ENCODE measurements around the gene CCNYL1.
"Not testable (repeated sequence)": the region's sequence is repeated elsewhere in the genome, so short reads cannot be mapped to it uniquely, and the experiment has no call there.

CCNYL1 gene

DNA sequence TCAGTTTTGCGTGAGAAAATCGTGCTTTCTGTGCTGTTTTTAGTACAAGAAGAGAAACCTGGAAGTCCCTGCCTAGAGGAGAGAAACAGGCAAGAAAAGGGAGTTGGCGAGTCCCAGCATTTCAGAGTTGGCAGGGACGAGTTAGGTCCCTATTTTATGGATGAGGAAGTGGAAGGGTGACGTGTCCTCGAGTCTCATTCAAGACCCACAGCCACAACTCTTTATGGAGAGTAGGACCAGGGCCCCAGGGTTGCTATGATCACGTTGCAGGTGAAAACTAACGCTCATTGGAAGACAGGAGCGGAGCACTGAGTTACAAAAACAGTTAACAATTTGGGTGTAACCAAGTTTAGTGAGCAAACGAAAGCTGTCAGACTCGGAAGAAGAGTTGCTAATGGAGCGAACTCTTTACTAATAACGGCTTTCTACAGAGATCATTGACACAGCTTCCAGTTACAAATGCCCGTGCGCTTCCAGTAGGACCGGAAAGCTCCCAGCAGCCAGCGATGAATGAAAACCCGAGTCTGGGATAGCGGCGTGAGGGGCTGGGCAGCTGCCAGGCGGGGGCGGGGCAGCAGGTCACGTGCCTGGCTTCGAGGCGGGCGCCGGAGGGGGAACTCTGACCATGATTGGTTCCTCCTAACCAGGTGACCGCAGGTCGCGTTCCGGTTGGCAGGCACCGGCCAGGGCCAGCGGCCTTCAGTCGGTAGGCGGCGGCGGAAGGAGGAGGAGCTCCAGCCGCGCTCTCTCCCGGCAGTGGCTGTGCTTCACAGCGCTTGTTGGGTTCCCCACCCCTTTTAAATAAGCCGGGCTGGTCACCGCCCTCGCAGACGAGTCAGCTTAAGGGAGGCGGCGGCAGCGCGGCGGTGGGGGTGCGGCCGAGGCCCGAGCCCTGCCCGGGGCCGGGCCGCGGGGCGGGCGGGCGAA, at the start of gene CCNYL1:
Gene CCNYL1, plus strand, starts transcription at position 827 of the 927 bp plus-strand sequence. CDS start 257 bp downstream, outside the sequence.
- peak; percentile 97 for DNase-seq

DNA sequence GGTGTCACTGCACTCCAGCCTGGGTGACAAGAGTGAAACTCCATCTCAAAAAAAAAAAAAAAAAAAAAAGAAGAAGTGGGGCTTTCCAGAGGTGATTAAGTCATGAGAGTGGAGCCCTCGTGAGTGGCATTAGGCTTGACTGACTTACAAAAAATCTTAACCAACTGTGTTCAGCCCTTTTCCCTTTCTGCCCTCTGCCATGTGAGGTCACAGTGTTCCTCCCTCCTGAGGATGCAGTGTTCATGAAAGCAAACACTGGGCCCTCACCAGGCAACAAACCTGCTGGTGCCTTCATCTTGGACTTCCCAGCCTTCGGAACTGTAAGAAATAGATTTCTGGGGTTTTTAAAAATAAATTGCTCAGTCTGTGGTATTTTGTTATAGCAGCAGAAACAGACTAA, 49.2 kb upstream of the CCNYL1 start:
- no peak for DNase-seq

DNA sequence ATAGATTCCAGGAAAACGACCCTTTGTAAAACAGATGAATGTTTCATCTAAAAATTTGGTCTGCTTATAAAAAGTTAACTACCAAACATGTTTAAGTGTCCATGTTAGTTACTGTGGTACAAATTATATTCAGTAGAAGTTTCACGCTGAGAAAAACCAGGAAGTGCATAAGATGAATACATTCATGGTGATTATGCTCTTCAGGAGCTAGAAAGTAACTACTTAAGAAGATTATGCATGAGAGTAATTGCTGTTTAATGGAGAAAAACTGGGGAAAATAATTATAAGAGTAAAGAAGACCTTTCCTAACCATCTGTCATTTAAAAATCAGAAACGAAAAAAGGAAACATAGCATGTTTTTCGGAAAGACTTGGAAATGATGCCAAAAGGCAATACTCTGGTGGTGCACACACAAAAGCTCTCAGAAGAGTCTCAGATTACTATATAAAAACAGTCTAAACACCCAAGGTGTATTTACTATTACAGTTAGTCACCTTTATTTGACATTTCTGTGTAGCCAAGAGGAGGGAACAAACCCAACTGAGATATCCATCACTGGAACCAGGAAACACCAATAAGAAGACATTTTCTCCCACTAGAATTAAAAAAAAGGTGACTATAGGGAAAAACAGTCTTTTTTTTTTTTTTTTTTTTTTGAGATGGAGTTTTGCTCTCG, 47.4 kb upstream of the CCNYL1 start:
- DNase-seq: no peak

DNA sequence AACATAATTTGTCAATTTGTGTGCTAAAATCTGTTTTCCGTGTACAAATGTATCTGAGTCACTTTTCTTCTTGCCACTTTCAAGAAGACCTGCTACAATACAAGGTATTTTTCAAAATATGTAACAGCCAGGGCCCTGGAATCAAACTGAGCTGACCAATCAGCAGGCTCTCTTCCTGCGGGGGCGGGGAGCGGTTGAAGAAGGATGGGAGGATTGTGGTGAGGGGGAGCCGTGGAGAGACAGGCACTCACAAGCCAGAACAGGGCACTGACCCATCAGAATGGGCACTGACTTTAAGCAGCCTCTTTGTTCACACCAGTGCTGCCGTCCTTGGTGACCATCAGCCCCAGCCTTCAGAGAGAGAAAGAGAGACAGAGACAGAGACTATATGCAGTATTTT, 40.6 kb upstream of the CCNYL1 start:
- no peak for DNase-seq

DNA sequence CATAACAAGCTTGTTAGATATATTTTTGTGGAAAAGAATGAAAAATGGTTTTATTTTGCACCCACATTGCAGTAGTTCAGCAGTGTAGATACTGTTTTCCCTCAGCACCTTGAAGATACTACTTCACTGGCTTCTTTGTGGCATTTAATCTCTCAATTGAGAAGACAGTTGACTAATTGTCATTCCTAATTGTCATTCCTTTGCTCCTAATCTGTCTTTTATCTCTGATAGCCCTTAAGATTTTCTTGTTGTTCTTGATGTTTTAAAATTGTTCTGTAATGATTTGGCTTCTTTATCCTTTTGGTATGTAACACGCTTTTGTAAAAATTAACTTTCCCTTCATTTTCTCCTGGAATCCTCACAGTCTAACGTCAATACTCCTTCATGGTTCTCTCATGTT, 38.0 kb upstream of the CCNYL1 start:
- DNase-seq: no peak

DNA sequence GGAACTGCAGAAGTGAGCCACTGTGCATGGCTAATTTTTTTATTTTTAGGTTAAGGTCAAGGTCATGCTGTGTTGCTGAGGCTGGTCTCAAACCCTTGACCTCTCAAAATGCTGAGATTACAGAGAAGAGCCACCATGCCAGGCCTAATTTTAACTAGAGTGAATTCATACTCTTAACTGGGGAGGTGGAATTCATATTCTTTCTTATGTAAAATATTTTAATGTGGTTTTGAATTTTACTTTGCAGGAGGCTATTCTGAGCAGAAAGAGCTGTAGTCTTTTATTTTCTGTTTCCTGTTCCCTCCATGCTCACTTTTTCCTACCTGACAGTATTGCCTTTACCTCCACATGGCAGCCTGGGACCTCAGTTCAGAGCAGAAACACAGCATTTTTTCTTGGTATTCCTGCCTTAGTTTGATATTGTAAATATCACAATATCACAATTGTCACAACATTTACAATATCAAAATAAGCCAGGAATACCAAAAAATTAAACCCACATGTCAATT, 37.1 kb upstream of the CCNYL1 start:
- DNase-seq: no peak

DNA sequence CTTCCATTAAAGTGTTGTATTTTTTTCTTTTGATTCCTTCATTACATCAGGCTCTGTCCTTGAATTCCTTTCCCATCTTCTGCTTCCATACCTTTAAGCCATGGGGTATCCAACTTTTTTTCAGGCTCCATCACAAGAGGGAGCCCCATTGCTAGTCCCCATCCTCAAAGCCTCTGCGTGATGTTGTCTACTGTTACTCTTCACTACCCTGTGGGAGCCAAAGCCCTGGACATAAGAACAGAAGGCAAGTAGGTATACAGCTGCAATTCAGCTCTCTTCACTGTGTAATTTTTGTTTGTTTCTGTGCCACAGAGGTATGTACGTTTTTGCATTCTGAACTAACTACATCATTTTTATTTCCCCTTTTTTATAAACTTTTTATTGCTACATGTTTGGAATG, 36.6 kb upstream of the CCNYL1 start:
- DNase-seq: no peak

DNA sequence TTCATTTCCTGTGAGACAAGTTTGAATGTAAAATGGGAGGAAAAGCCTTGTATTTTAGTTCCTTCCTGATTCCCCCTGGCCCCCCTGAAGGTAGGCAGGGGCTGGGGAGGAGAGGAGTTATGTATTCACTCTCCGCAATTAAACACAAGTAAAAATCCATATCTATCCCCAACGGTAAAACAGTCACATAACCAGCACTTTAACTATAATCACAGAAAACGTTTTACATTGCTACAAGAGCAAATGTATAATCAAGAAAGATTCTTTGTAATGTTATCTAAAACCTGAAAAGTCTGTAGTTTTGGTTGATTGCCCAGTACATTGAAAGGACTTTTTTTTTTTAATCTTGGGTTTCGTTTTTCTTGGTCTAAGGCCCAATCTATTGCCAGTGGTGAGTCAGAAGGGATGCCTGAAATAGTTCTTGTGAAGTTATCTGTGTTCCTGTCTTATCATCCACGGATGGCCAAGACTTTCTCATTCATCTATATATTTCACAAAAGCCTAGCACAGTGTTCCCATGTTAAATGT, 34.5 kb upstream of the CCNYL1 start:
- DNase-seq: no peak

DNA sequence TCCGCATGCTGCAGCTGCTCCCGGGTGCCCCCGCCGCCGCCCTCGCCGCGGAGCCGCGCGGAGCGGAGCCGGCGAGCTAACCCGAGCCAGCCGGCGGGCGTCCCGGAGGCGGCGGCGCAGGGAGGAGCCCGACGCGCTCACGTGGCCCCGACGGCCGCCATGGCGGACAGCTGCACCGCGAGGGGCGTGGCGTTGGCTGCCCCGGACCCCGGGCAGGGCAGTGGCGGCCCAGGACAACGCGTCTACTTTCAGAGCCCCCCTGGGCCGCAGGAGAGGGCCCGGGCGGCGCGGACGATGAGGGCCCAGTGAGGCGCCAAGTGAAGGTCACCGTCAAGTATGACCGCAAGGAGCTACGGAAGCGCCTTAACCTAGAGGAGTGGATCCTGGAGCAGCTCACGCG, 30.0 kb upstream of the CCNYL1 start:
- no peak for DNase-seq

DNA sequence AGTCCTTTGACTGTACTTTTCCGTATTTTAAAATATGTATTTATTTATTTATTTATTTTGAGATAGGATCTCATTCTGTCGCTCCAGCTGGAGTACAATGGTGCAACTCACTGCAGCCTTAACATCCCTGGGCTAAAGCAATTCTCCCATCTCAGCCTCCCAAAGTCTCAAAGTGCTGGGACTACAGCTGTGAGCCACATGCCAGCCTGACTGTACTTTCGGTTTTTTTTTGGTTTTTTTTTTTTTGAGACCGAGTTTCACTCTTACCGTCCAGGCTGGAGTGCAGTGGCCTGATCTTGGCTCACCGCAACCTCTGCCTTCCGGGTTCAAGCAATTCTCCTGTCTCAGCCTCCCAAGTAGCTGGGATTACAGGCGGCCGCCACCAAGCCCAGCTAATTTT, 28.9 kb upstream of the CCNYL1 start:
- DNase-seq: no peak

DNA sequence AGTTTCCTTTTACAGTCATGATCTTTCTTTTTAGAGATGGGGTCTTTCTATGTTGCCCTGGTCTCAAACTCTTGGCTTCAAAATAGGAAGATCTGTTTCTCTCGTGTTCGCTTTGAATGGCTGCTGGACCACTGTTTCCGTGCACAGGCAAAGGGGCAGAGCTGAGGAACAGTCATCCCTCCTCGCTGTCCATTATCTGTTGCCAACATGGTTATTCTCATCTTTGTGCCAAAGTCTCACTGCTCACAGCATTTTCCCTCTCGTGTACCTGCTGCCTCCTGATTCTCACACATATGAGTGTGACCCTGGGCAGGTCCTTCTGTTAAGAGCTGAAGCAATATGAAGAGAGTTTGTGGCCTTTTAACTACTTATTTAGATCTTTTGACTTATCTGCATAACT, 28.0 kb upstream of the CCNYL1 start:
- no peak for DNase-seq

DNA sequence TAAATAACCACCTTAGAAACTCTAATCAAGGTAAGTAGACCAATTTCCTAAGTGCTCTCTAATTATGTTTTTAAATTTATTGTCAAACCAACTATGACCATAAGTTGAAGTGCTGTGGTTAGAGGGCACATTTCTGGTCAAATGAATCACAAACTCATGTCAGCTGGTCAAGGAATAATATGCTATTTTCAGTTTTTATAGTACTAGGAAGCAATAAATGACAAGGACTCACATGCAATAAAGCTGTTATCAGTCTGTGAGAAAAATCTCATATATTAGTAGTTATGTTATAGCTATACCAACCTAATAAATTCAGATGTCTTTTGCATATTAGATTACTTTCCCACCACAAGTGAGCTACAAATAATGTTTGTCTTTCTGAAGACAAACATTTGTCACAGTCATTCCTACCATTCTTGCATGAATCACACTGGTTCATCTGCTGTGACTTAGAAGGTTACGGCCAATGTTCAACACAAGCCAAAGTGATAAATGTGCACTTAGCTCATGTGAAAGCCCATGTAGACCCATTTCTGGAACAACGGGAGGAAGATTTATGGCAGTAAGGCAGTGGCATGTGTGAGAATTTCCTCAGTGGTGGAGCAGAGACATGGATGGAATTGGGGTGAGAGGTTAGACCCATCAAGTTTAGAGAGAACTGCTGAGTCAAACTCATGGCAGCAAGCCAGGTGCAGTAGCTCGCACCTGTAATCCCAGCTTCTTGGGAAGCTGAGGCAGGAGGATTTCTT, 27.4 kb upstream of the CCNYL1 start:
- no peak for DNase-seq

DNA sequence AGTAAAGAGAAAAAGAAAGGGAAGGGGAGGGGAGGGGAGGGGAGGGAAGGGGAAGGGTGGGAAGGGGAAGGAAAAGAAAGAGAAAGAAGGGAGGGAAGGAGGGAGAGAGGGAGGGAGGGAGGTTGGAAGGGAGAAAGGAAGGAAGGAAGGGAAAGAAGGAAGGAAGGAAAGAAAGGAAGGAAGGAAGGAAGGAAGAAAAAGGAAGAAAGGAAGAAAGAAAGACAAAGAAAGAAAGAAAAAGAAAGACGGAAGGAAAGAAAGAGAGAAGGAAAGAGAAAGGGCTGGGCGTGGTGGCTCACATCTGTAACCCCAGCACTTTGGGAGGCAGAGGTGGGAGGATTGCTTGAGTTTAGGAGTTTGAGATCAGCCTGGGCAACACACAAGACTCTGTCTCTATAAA, 24.6 kb upstream of the CCNYL1 start:
- no peak for DNase-seq

DNA sequence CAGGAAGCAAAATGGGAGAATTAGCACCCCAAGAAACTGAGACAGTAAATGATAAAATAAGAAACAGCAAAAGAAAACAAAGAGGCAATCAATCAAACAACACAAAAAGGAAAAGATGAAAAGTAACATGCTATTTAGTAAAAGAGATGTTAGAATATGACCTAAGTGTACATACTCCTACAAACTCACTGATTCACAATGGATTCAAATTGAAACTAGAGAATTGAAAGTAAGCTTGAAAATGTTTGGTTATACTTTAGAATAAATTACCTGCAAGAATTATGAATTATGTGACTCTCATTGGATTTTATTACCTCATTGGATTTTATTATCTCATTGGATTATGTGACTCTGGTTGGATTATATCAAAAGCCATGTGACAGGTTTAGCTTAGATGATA, 22.8 kb upstream of the CCNYL1 start:
- no peak for DNase-seq

DNA sequence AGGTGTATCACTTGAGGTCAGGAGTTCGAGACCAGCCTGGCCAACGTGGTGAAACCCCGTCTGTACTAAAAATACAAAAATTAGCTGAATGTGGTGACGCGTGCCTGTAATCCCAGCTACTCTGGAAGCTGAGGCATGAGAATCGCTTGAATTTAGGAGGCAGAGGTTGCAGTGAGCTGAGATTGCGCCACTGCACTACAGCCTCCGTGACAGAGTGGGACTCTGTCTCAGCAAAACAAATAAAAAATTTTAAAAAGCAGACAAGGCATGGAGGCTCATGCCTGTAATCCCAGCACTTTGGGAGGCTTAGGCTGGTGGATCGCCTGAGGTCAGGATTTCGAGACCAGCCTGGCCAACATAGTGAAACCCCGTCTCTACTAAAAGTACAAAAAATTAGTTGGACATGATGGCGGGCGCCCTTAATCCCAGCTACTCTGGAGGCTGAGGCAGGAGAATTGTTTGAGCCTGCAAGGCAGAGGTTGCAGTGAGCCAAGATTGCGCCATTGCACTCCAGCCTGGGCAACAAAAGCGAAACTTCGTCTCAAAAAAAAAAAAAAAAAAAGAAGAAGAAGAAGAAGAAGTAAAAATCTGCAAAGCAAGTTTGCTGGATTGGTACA, 20.5 kb upstream of the CCNYL1 start:
- not testable (repeated sequence) for DNase-seq

DNA sequence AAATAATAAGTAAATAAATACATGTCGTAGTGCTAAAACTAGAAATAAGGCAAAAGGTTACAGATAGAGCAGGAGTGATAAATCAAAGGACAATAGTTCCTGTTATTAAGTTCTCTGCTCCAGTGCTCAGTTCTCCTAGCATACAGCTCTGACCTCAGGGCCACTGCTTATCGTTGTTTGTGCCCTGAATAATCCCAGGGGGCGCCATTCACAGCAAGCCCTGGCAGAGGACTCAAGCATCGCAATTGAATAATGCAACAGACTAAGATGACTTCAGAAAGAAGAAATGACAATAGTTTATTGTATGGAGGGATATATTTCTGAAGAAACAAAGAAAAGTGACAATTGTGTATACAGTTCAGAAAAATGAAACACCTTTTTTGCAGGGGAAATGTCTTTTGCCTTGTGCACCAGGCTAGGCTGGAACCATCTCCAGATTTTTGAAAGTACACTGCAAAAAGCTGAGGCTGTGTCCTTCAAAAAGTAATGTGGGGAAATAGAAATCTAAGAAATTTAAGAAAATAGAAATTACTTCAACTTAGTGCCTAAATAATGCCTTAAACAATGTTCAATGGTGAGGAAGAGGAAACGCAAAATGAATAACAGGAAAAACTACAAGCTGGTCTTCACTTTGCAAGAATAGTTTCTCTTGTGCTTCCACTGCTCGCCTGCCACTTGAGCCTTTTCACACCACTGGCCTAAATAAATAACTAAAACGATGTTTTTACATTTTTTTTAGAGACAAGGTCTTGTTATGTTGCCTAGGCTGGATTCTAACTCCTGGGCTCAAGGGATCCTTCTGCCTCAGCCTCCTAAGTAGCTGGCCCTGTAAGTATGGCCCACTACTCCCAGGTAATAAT, 19.0 kb upstream of the CCNYL1 start:
- peak; percentile 22 for DNase-seq

DNA sequence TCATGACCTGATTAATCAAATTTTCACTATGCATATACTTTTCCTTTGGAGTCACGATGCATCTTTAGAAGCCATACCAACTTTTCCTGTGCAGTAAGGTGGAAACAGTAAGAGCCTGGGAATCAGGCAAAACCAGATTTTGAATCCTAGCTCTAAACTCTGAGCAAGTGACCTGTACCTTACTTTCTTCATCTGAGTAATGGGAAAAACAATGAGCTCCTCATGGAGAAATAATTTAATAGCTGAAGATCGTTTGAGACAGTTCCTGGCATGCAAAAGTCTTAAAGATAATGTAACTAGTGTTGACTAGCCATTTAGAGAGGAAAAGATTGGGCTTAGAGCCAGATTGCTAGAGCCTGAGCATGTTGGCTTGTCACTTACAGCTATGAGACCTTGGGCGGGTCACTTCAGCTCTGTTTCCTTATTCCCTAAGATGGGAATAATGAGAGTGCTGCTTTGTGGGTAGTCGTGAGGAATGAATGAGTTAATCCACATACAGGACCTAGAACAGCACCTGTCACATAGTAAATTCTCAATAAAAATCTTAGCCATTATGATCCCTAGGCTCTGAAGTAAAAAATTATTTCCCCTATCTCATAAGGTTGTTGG, 17.7 kb upstream of the CCNYL1 start:
- no peak for DNase-seq

DNA sequence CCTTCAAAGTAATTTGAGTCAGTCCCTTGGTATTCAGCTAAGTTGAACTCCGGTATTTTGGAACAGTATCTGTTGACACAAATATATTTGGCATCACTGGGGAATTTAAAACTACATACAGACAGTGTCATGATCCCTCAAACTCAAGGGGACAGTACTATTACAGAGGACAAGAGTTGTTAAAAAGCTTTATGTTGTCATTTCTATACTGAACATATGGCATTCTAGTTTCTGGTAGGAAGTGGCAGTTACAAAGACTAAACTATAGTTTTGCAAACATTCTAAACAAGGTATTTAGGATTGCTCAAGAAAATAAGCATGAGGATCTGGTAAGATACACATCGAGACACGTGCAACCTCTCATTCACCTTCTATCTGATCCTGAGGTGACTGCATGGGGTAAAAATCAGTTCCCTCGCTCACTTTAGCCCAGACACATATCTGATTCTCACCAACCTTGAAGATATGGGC, 16.6 kb upstream of the CCNYL1 start:
- DNase-seq: no peak

DNA sequence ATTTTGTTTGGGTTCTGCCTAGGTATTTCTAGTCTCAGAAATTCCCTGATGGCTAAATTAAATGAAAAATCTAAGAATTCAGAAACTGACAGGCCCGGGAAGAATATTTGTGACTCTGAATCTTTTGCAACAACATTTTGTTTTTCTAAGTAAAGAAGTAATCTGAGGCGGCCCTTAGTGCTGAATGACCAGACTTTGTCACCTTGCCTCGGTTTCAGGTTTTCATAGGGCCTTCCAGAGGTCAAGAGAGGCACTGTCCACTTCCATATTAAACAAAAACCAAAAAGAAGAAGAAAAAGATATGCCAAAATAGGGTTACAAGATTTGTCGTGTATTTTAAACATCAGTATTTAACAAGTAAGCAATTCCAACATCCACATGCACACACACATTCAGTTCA, 16.1 kb upstream of the CCNYL1 start:
- DNase-seq: no peak

DNA sequence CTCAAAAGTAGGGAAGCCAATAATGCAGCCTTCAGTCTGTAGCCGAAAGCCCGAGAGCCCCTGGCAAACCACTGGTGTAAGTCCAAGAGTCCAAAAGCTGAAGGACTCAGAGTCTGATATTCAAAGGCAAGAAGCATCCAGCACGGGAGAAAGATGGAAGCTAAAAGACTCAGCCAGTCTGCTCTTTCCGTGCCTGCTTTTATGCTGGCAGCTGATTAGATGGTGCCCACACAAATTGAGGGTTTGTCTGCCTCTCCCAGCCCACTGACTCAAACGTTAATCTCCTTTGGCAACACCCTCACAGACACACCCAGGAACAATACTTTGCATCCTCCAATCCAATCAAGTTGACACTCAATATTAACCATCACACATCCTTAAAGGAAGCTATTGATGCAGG, 14.5 kb upstream of the CCNYL1 start:
- not testable (repeated sequence) for DNase-seq

DNA sequence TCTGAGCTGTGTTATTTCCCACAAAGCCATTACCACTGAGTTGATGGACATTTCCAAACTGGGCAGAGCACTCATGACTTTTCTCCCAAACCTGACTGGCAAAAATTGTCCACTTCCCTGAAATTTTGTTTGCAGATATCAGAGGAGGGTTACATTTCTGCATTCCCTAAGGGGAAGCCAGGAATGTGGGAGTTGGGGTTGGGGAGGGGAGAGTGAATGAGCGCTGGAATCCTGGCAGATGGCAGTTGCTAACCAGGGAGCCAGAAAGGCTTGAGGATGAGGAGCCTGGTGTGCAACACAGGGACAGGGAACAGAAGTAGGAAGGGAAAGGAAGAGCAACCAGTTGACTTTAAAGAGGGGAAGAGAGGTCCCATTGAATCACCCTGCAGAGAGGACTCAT, 14.0 kb upstream of the CCNYL1 start:
- DNase-seq: no peak

Measured in NCI-H1694 treated with DMSO at 0.1 percent for 48 hours (cell line).